ENCODE data around the gene FAM3C. TPM values are rescaled to one million over a fixed set of nuclear protein-coding genes. Genes with fewer than 3 reads are reported as not detected.

The FAM3C gene
- total RNA-seq, 1 experiment from 2014 or later = 322 TPM

- 0 out of 2 replicates have a peak, but pooled peaks cover 4% of the 10 kb centered on the region for H4K20me1 ChIP-seq (ENCODE audit: insufficient read depth)
- H3K27me3 ChIP-seq (ENCODE audit: insufficient read depth, low read length) = no peaks in the 10 kb centered on the region
- intact Hi-C loops (cut with micrococcal nuclease) = loop anchor here (1.0 kb wide), 2 partner anchors 180 to 628 kb away; no protein-coding TSS in a partner anchor
- peaks cover 45 to 68% of the 10 kb centered on the region in 2 experiments for H3K36me3 ChIP-seq (ENCODE audit: control insufficient read depth in 1 of 2, insufficient read depth in 2 of 2, low read length in 2 of 2)
- peaks cover 34 to 50% of the 10 kb centered on the region in 2 experiments for H3K4me1 ChIP-seq (ENCODE audit: control insufficient read depth in 1 of 2, insufficient read depth in 2 of 2, low read length in 2 of 2)
- H3K4me3 ChIP-seq (replicated peaks in 1 of 2; ENCODE audit: low read depth in 1 of 2, low read length in 2 of 2) = no peak overlapping the region
- no peak overlapping the region for H3K4me2 ChIP-seq (ENCODE audit: low read length)
- 0 out of 2 replicates have a peak, but pooled peaks have one; percentile 45 for ATAC-seq
- peaks cover 100% of the 10 kb centered on the region for H3K79me2 ChIP-seq (ENCODE audit: insufficient read depth, low read length)
- ChIA-PET CTCF (interaction anchor here (0.6 to 3.0 kb wide), 19 partner anchors 9 to 627 kb away, joined by 3 to 42 read pairs (median 5); partner anchors contain the start of gene FAM3C), RAD21 (ENCODE audit: low non-redundant PET in 1 of 2, low total read pairs in 2 of 2, uncharacterized antibody in 2 of 2, unreplicated experiment in 2 of 2) (interaction anchor here (0.6 to 1.7 kb wide), 4 partner anchors 134 to 628 kb away, joined by 3 to 6 read pairs (median 5); no protein-coding TSS in a partner anchor), POLR2A (interaction anchor here (1.0 to 1.4 kb wide), 3 partner anchors 29 to 628 kb away, joined by 3 to 6 read pairs (median 4); partner anchors contain the start of gene FAM3C)
- TF ChIP-seq SIN3A (IDR thresholded peaks at IDR 0.05; ENCODE audit: low read depth) = no peak
- TF ChIP-seq CBX3 (IDR thresholded peaks at IDR 0.05; ENCODE audit: low read depth) = 0 out of 2 replicates have a peak, but pooled peaks have one; percentile 13
- TF ChIP-seq, protein P1, sequence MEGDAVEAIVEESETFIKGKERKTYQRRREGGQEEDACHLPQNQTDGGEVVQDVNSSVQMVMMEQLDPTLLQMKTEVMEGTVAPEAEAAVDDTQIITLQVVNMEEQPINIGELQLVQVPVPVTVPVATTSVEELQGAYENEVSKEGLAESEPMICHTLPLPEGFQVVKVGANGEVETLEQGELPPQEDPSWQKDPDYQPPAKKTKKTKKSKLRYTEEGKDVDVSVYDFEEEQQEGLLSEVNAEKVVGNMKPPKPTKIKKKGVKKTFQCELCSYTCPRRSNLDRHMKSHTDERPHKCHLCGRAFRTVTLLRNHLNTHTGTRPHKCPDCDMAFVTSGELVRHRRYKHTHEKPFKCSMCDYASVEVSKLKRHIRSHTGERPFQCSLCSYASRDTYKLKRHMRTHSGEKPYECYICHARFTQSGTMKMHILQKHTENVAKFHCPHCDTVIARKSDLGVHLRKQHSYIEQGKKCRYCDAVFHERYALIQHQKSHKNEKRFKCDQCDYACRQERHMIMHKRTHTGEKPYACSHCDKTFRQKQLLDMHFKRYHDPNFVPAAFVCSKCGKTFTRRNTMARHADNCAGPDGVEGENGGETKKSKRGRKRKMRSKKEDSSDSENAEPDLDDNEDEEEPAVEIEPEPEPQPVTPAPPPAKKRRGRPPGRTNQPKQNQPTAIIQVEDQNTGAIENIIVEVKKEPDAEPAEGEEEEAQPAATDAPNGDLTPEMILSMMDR (IDR thresholded peaks at IDR 0.05 in 2 of 3, conservative IDR thresholded peaks at IDR 0.05 in 1 of 3; ENCODE audit: borderline replicate concordance in 1 of 3, insufficient read depth in 1 of 3, low read depth in 2 of 3, low read length in 2 of 3) = peak; percentile 57 to 71 (median 64); a peak in 5 of 6 replicates
- peak; percentile 31; the same call in 1 of the 2 replicates for TF ChIP-seq POLR2AphosphoS5 (IDR thresholded peaks at IDR 0.05; ENCODE audit: low read depth, low read length)
- TF ChIP-seq SRF (IDR thresholded peaks at IDR 0.05; ENCODE audit: low read depth) = no peak
- no peak for TF ChIP-seq EZH2 (IDR thresholded peaks at IDR 0.05)
- peak; percentile 69 for TF ChIP-seq RAD21 (IDR thresholded peaks at IDR 0.05; ENCODE audit: low read depth)
- TF ChIP-seq POLR2A (IDR thresholded peaks at IDR 0.05; ENCODE audit: borderline replicate concordance, extremely low read depth, insufficient read depth, insufficient read length) = no peak
- TF ChIP-seq, protein P2, sequence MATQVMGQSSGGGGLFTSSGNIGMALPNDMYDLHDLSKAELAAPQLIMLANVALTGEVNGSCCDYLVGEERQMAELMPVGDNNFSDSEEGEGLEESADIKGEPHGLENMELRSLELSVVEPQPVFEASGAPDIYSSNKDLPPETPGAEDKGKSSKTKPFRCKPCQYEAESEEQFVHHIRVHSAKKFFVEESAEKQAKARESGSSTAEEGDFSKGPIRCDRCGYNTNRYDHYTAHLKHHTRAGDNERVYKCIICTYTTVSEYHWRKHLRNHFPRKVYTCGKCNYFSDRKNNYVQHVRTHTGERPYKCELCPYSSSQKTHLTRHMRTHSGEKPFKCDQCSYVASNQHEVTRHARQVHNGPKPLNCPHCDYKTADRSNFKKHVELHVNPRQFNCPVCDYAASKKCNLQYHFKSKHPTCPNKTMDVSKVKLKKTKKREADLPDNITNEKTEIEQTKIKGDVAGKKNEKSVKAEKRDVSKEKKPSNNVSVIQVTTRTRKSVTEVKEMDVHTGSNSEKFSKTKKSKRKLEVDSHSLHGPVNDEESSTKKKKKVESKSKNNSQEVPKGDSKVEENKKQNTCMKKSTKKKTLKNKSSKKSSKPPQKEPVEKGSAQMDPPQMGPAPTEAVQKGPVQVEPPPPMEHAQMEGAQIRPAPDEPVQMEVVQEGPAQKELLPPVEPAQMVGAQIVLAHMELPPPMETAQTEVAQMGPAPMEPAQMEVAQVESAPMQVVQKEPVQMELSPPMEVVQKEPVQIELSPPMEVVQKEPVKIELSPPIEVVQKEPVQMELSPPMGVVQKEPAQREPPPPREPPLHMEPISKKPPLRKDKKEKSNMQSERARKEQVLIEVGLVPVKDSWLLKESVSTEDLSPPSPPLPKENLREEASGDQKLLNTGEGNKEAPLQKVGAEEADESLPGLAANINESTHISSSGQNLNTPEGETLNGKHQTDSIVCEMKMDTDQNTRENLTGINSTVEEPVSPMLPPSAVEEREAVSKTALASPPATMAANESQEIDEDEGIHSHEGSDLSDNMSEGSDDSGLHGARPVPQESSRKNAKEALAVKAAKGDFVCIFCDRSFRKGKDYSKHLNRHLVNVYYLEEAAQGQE (IDR thresholded peaks at IDR 0.05; ENCODE audit: low read depth) = no peak
- no peak for TF ChIP-seq YY1 (IDR thresholded peaks at IDR 0.05; ENCODE audit: extremely low read depth, insufficient replicate concordance, low read depth, low read length)
- H3K9ac ChIP-seq (ENCODE audit: low read length) = no peak overlapping the region
- H3K9me3 ChIP-seq (ENCODE audit: control insufficient read depth in 1 of 2, insufficient read depth in 1 of 2, low read depth in 1 of 2, low read length in 2 of 2) = no peaks in the 10 kb centered on the region
- peak overlapping the region; percentile 30; the same call in 1 of the 2 replicates for H3K27ac ChIP-seq (ENCODE audit: low read depth, low read length)
- no TSS peak for BruUV-seq (replicated peaks)
- no peaks in the 10 kb centered on the region for H3K9me2 ChIP-seq (ENCODE audit: insufficient read depth)
- no peak for DNase-seq (ENCODE audit: low read depth, low spot score)
- no peak overlapping the region for H2AFZ ChIP-seq (ENCODE audit: low read depth, low read length, poor library complexity, severe bottlenecking)
Observed at GRCh38 chr7:121366852-121367431, 29.2 kb downstream of the FAM3C start.
